Ovary (tissue), 3 donors: ENCODE data around the gene HPCAL1.

Experiments
- EP300 ChIP-seq: sonication (generic); formaldehyde crosslinking; IDR thresholded peaks from one replicate; pipeline ENCODE4 v1.6.1; 2017; ENCODE audit warnings: antibody characterized with exemption
- POLR2A ChIP-seq: fragments of 450-650 bp; IDR thresholded peaks from one replicate; pipeline ENCODE4 v1.6.1; 2017; ENCODE audit warnings: antibody characterized with exemption, mild to moderate bottlenecking, moderate library complexity
- TF ChIP-seq, protein P1 (sequence below), 3 donors: fragments of 450-650 bp in 2 of 3; fragments of 200-600 bp in 1 of 3; IDR thresholded peaks; one replicate each; pipeline versions ENCODE4 v1.5.1 to v1.8.0; 2016 to 2022; ENCODE audit warnings: antibody characterized with exemption in 3 of 3, mild to moderate bottlenecking in 1 of 3
- donor health status: DM: no; HTN: no; CAD: no.

DNA sequence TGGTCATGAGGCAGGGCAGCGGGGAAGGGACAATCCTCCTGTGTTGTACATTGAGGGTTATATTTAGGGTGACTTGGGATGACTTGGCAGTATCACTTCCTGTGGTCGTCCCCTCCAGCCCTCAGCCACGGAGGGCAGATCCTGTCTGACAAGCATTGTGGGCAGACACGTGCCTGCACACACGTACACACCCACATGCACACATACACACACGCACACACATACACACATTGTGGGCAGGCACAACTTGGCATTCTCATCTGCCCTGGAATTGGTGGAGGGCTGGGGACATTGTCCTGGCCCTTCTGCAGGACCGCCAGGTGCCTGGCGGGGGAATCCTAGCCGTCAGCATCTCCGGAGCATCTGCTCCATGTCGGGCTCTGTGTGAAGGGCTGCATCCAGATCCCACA is 97.9 kb downstream of the HPCAL1 start:
- TF ChIP-seq, protein P1, sequence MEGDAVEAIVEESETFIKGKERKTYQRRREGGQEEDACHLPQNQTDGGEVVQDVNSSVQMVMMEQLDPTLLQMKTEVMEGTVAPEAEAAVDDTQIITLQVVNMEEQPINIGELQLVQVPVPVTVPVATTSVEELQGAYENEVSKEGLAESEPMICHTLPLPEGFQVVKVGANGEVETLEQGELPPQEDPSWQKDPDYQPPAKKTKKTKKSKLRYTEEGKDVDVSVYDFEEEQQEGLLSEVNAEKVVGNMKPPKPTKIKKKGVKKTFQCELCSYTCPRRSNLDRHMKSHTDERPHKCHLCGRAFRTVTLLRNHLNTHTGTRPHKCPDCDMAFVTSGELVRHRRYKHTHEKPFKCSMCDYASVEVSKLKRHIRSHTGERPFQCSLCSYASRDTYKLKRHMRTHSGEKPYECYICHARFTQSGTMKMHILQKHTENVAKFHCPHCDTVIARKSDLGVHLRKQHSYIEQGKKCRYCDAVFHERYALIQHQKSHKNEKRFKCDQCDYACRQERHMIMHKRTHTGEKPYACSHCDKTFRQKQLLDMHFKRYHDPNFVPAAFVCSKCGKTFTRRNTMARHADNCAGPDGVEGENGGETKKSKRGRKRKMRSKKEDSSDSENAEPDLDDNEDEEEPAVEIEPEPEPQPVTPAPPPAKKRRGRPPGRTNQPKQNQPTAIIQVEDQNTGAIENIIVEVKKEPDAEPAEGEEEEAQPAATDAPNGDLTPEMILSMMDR (IDR thresholded peaks at IDR 0.05) = no peak
- TF ChIP-seq POLR2A = no peak
- TF ChIP-seq EP300 = no peak
